Gastroesophageal sphincter (tissue), 3 donors: ENCODE data around the gene LAD1.

Experiments used
- CTCF ChIP-seq, 4 experiments: fragments of 200-600 bp in 2 of 4; fragments of 450-650 bp in 2 of 4; sonication (generic) in 1 of 4; IDR thresholded peaks; one replicate each; pipeline ENCODE4 v1.5.1; 2017 to 2019; ENCODE audit warnings: antibody characterized with exemption in 4 of 4, mild to moderate bottlenecking in 2 of 4, moderate library complexity in 2 of 4
- POLR2AphosphoS5 ChIP-seq: sonication (generic); formaldehyde crosslinking; IDR thresholded peaks from one replicate; pipeline ENCODE4 v1.6.1; 2017; ENCODE audit warnings: antibody characterized with exemption

- TF ChIP-seq POLR2AphosphoS5 (no peak), CTCF (IDR thresholded peaks at IDR 0.05) (no peak)
These were observed 47.5 kb downstream of the LAD1 start for GRCh38 chr1:201351617-201352016.
